ENCODE measurements around the gene ATP6V1C2.

- TF ChIP-seq, protein P1, sequence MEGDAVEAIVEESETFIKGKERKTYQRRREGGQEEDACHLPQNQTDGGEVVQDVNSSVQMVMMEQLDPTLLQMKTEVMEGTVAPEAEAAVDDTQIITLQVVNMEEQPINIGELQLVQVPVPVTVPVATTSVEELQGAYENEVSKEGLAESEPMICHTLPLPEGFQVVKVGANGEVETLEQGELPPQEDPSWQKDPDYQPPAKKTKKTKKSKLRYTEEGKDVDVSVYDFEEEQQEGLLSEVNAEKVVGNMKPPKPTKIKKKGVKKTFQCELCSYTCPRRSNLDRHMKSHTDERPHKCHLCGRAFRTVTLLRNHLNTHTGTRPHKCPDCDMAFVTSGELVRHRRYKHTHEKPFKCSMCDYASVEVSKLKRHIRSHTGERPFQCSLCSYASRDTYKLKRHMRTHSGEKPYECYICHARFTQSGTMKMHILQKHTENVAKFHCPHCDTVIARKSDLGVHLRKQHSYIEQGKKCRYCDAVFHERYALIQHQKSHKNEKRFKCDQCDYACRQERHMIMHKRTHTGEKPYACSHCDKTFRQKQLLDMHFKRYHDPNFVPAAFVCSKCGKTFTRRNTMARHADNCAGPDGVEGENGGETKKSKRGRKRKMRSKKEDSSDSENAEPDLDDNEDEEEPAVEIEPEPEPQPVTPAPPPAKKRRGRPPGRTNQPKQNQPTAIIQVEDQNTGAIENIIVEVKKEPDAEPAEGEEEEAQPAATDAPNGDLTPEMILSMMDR (IDR thresholded peaks at IDR 0.05) = no peak
- TF ChIP-seq POLR2A (IDR thresholded peaks at IDR 0.05) = no peak
Measured at GRCh38 chr2:10783421-10783820, 62.0 kb downstream of the ATP6V1C2 start.

Data from lower leg skin (tissue), 3 donors.